GM12878 (cell line): Measurements from ENCODE around the gene HSF2BP. TPM values are rescaled to one million over a fixed set of nuclear protein-coding genes. Genes with fewer than 3 reads are reported as not detected.

Experiments used
- ATAC-seq: fragments of 200-7000 bp; cut with Tn5 transposase; 3 replicates; pipeline ENCODE4 v1.9.1; 2020; ENCODE audit warnings: mild to moderate bottlenecking, moderate library complexity
- BruUV-seq: library from RNA; stranded (reverse); fragments of 400-500 nt; replicated peaks from 2 replicates; lab custom pipeline; 2021; lab: Mats Ljungman, UMichigan
- CTCF ChIA-PET: fragments of 300-600 bp; sonication (Branson Sonifier 250); formaldehyde crosslinking; extraction: SDS; loops from one replicate; lab custom pipeline; 2021; ENCODE audit warnings: inconsistent platforms; lab: Yijun Ruan, JAX
- POLR2A ChIA-PET: fragments of 350-600 bp; formaldehyde crosslinking; extraction: SDS; loops from one replicate; lab custom pipeline; 2021; ENCODE audit warnings: inconsistent platforms; lab: Charles Lee
- RAD21 ChIA-PET: fragments of 300-600 bp; sonication (Branson Sonifier 250); formaldehyde crosslinking; loops from one replicate; lab custom pipeline; 2023; ENCODE audit warnings: antibody characterized with exemption; ENCODE audit not compliant: unreplicated experiment; lab: Charles Lee
- SMC1A ChIA-PET: fragments of 300-600 bp; sonication (Branson Sonifier 250); formaldehyde crosslinking; loops from one replicate; lab custom pipeline; 2023; ENCODE audit not compliant: unreplicated experiment, uncharacterized antibody; lab: Charles Lee
- DNase-seq: peaks from one replicate; pipeline ENCODE4 v3.0.0-alpha.2; 2011; ENCODE audit warnings: low read depth, low spot score
- FAIRE-seq: peaks from 3 replicates; lab custom pipeline; 2011; peaks lifted over from hg19 to GRCh38; lab: Jason Lieb, UNC
- H2AFZ ChIP-seq: 2 replicates; pipeline ENCODE4 v1.6.0; 2011; ENCODE audit warnings: low read depth, low read length, control low read depth; ENCODE audit not compliant: control insufficient read depth
- H3K27ac ChIP-seq: 2 replicates; pipeline ENCODE4 v1.5.1; 2011; ENCODE audit warnings: control low read depth; ENCODE audit not compliant: control insufficient read depth, insufficient read depth
- H3K27me3 ChIP-seq, 2 experiments: replicated peaks in 1 of 2; 2 replicates each; pipeline versions ENCODE4 v1.6.0 to v1.6.1; 2011; ENCODE audit warnings: low read length in 1 of 2; ENCODE audit not compliant: control insufficient read depth in 2 of 2, insufficient read depth in 2 of 2
- H3K36me3 ChIP-seq, 2 experiments: 2 replicates each; pipeline ENCODE4 v1.5.1; 2011; ENCODE audit warnings: low read length in 1 of 2; ENCODE audit not compliant: control insufficient read depth in 2 of 2, insufficient read depth in 2 of 2
- H3K4me1 ChIP-seq: 2 replicates; pipeline ENCODE4 v1.6.1; 2011; ENCODE audit warnings: mild to moderate bottlenecking, low read length, moderate library complexity, mixed read lengths; ENCODE audit not compliant: control insufficient read depth, insufficient read depth
- H3K4me2 ChIP-seq: 2 replicates; pipeline ENCODE4 v1.6.0; 2011; ENCODE audit warnings: control low read depth; ENCODE audit not compliant: control insufficient read depth, insufficient read depth
- H3K4me3 ChIP-seq: fragments of 200-600 bp; sonication (generic); 2 replicates; pipeline ENCODE4 v1.5.1; 2016
- H3K79me2 ChIP-seq: 2 replicates; pipeline ENCODE4 v1.6.0; 2011; ENCODE audit warnings: low read length; ENCODE audit not compliant: control insufficient read depth, insufficient read depth
- H3K9ac ChIP-seq: 2 replicates; pipeline ENCODE4 v1.8.0; 2011; ENCODE audit warnings: low read length, control low read depth, mixed read lengths; ENCODE audit not compliant: control insufficient read depth, insufficient read depth
- H3K9me3 ChIP-seq: replicated peaks from 3 replicates; pipeline ENCODE4 v1.5.1; 2011; ENCODE audit warnings: mild to moderate bottlenecking, low read length; ENCODE audit not compliant: control insufficient read depth, insufficient read depth
- H4K20me1 ChIP-seq: 2 replicates; pipeline ENCODE4 v1.6.0; 2011; ENCODE audit not compliant: control insufficient read depth, insufficient read depth
- BCL3 ChIP-seq: IDR thresholded peaks from 2 replicates; pipeline ENCODE4 v1.6.1; 2011; ENCODE audit warnings: borderline replicate concordance, low read depth, mild to moderate bottlenecking, moderate library complexity, low read length; ENCODE audit not compliant: insufficient read depth, poor library complexity, severe bottlenecking
- CHD1 ChIP-seq: IDR thresholded peaks from 2 replicates; pipeline ENCODE4 v1.6.1; 2012; ENCODE audit warnings: low read depth, low read length, improper control_type of control experiment
- ETV6 ChIP-seq, 2 experiments: fragments of 450-650 bp in 1 of 2; IDR thresholded peaks in 1 of 2; conservative IDR thresholded peaks in 1 of 2; 2 replicates each; pipeline ENCODE4 v1.6.1; 2014; ENCODE audit warnings: antibody characterized with exemption in 1 of 2, borderline replicate concordance in 1 of 2, low read depth in 1 of 2, mild to moderate bottlenecking in 1 of 2, moderate library complexity in 1 of 2
- FOXM1 ChIP-seq: IDR thresholded peaks from 2 replicates; pipeline ENCODE4 v1.6.1; 2012; ENCODE audit warnings: low read depth, mild to moderate bottlenecking, inconsistent platforms, low read length, moderate library complexity
- IRF3 ChIP-seq: fragments of 450-650 bp; IDR thresholded peaks from 2 replicates; pipeline ENCODE4 v1.6.1; 2014; ENCODE audit warnings: mild to moderate bottlenecking
- IRF4 ChIP-seq: IDR thresholded peaks from 2 replicates; pipeline ENCODE4 v1.6.1; 2011; ENCODE audit warnings: low read depth, low read length
- JUNB ChIP-seq: IDR thresholded peaks from 2 replicates; pipeline ENCODE4 v1.6.1; 2016; ENCODE audit warnings: antibody characterized with exemption, mild to moderate bottlenecking
- JUND ChIP-seq: IDR thresholded peaks from 2 replicates; pipeline ENCODE4 v1.6.1; 2012; ENCODE audit warnings: low read depth, mild to moderate bottlenecking, low read length, improper control_type of control experiment, moderate library complexity
- NFXL1 ChIP-seq: fragments of 450-650 bp; IDR thresholded peaks from 2 replicates; pipeline ENCODE4 v1.6.1; 2017; ENCODE audit warnings: antibody characterized with exemption, mild to moderate bottlenecking, borderline replicate concordance
- POLR2AphosphoS5 ChIP-seq: IDR thresholded peaks from 2 replicates; pipeline ENCODE4 v1.6.1; 2011; ENCODE audit warnings: mild to moderate bottlenecking, low read length, inconsistent platforms
- RUNX3 ChIP-seq: IDR thresholded peaks from 2 replicates; pipeline ENCODE4 v1.6.1; 2012; ENCODE audit warnings: low read length, inconsistent platforms
- YY1 ChIP-seq: IDR thresholded peaks from 2 replicates; pipeline ENCODE4 v1.6.1; 2011; ENCODE audit warnings: low read depth, mild to moderate bottlenecking, low read length
- ZNF687 ChIP-seq: fragments of 450-650 bp; IDR thresholded peaks from 2 replicates; pipeline ENCODE4 v1.6.1; 2017; ENCODE audit warnings: mild to moderate bottlenecking, moderate library complexity
- WGBS: methylation state at CpG from one replicate; pipeline ENCODE4 v1.1.6; 2016; ENCODE audit warnings: low lambda C conversion rate; ENCODE audit not compliant: insufficient replicate concordance, insufficient coverage; ENCODE audit errors: missing lambda C conversion rate; 5-methylcytosine and 5-hydroxymethylcytosine counted together
- in situ Hi-C: fragments of 300-500 bp; cut with MboI; formaldehyde crosslinking; loops from 9 replicates; pipeline ENCODE4 v1.14.3; 2018; ENCODE audit warnings: mixed read lengths
- intact Hi-C: fragments of 100-400 bp; cut with micrococcal nuclease; formaldehyde crosslinking; loops from one replicate; pipeline ENCODE4 v1.14.2; 2022; ENCODE audit not compliant: unreplicated experiment
- polyA plus RNA-seq, 11 experiments: library from polyadenylated mRNA; depleted of rRNA in 4 of 11; unstranded in 6 of 11; stranded (reverse) in 5 of 11; fragments of >200 nt; fragmentation: Nextera tagmentation in 4 of 11; fragmentation: Illumina TruSeq in 1 of 11; extraction: Ambion mirVana in 4 of 11; extraction: Trizol in 1 of 11; gene quantifications; 1 replicate in 1 of 11; 2 replicates in 10 of 11; pipeline versions ENCODE4 v1.2.1 to v1.2.3, GENCODE V29; 2011 to 2016; ENCODE audit warnings: inconsistent platforms in 2 of 11, missing spikeins in 2 of 11, low read depth in 1 of 11
- total RNA-seq, 4 experiments: library from RNA; depleted of rRNA in 3 of 4; stranded (reverse); fragments of >200 nt in 3 of 4; fragmentation: Illumina TruSeq in 1 of 4; extraction: Trizol in 1 of 4; gene quantifications; 2 replicates each; pipeline versions ENCODE4 v1.2.1 to v1.2.3, GENCODE V29; 2013 to 2021

Gene HSF2BP
- total and polyA plus RNA-seq, 10 of the 15 experiments (the other 5 are each of a cell fraction or from before 2014, with no cell fraction given), result 0.07 to 0.81 (median 0.35) TPM

GRCh38 chr21:43613755-43614638, 45.3 kb downstream of the HSF2BP start:
- H3K9ac ChIP-seq, result no peak overlapping the region
- no peaks in the 10 kb centered on the region for H3K27me3 ChIP-seq
- no peaks in the 10 kb centered on the region for H4K20me1 ChIP-seq
- no peaks in the 10 kb centered on the region for H3K36me3 ChIP-seq
- intact Hi-C loops (loop anchor here (5.0 kb wide), 1 partner anchor 113 kb away; no protein-coding TSS in a partner anchor), in situ Hi-C loops (loop anchor here (5.0 kb wide), 1 partner anchor 33 kb away; no protein-coding TSS in a partner anchor)
- 57% methylated on average over 8 of the region's 8 CpGs for WGBS
- DNase-seq (peak; percentile 45), FAIRE-seq (no peak), ATAC-seq (peak; percentile 82)
- no TSS peak for BruUV-seq
- SMC1A ChIA-PET, result interaction anchor here (1.4 to 2.1 kb wide), 2 partner anchors 13 to 31 kb away, joined by 4 to 10 read pairs; no protein-coding TSS in a partner anchor
- H3K4me3 ChIP-seq, result no peak overlapping the region
- H3K9me3 ChIP-seq, result no peaks in the 10 kb centered on the region
- CTCF ChIA-PET, result interaction anchor here (3.6 kb wide), 1 partner anchor 32 kb away, joined by 41 read pairs; no protein-coding TSS in a partner anchor
- no peak overlapping the region for H3K4me2 ChIP-seq
- peaks cover 13% of the 10 kb centered on the region; the same call in 1 of the 2 replicates for H3K4me1 ChIP-seq
- RAD21 ChIA-PET, result interaction anchor here (1.4 kb wide), 1 partner anchor 32 kb away, joined by 5 read pairs; no protein-coding TSS in a partner anchor
- H2AFZ ChIP-seq, result no peak overlapping the region
- H3K79me2 ChIP-seq, result no peaks in the 10 kb centered on the region
- no peak overlapping the region for H3K27ac ChIP-seq
- POLR2A ChIA-PET, result no interaction called here
- no peak for TF ChIP-seq NFXL1
- peak; percentile 36; the same call in 1 of the 2 replicates for TF ChIP-seq YY1
- no peak for TF ChIP-seq CHD1
- no peak for TF ChIP-seq ETV6 (conservative IDR thresholded peaks at IDR 0.05 in 1 of 2, IDR thresholded peaks at IDR 0.05 in 1 of 2; ENCODE audit: borderline replicate concordance in 1 of 2, low read depth in 1 of 2)
- 0 out of 2 replicates have a peak, but pooled peaks have one; percentile 8 for TF ChIP-seq JUND
- no peak for TF ChIP-seq POLR2AphosphoS5
- TF ChIP-seq JUNB, result peak; percentile 78
- 0 out of 2 replicates have a peak, but pooled peaks have one; percentile 34 for TF ChIP-seq ZNF687
- TF ChIP-seq IRF4, result 0 out of 2 replicates have a peak, but pooled peaks have one; percentile 31
- TF ChIP-seq BCL3, result no peak
- no peak for TF ChIP-seq IRF3
- TF ChIP-seq FOXM1, result no peak
- TF ChIP-seq RUNX3, result peak; percentile 37; the same call in 1 of the 2 replicates
